GM12872 (cell line): ENCODE results near the gene SIK2.

Experiments used
- TF ChIP-seq, protein P1 (sequence below): IDR thresholded peaks from 3 replicates; pipeline ENCODE4 v1.5.1; 2011; ENCODE audit warnings: low read depth, mild to moderate bottlenecking, low read length, moderate library complexity; ENCODE audit not compliant: insufficient read depth

The SIK2 gene

GRCh38 chr11:111703576-111703975 lies 101.3 kb downstream of the SIK2 start:
- TF ChIP-seq, protein P1, sequence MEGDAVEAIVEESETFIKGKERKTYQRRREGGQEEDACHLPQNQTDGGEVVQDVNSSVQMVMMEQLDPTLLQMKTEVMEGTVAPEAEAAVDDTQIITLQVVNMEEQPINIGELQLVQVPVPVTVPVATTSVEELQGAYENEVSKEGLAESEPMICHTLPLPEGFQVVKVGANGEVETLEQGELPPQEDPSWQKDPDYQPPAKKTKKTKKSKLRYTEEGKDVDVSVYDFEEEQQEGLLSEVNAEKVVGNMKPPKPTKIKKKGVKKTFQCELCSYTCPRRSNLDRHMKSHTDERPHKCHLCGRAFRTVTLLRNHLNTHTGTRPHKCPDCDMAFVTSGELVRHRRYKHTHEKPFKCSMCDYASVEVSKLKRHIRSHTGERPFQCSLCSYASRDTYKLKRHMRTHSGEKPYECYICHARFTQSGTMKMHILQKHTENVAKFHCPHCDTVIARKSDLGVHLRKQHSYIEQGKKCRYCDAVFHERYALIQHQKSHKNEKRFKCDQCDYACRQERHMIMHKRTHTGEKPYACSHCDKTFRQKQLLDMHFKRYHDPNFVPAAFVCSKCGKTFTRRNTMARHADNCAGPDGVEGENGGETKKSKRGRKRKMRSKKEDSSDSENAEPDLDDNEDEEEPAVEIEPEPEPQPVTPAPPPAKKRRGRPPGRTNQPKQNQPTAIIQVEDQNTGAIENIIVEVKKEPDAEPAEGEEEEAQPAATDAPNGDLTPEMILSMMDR: no peak

- TF ChIP-seq, protein P1: no peak
Observed at GRCh38 chr11:111707039-111707690, 104.9 kb downstream of the SIK2 start.

- TF ChIP-seq, protein P1: no peak
Observed at GRCh38 chr11:111707691-111708067, 105.4 kb downstream of the SIK2 start.

- TF ChIP-seq, protein P1: no peak
Observed at GRCh38 chr11:111714522-111714921, 112.3 kb downstream of the SIK2 start.

- TF ChIP-seq, protein P1: no peak
Observed at GRCh38 chr11:111715142-111715816, 113.0 kb downstream of the SIK2 start.

GRCh38 chr11:111718436-111718835 lies 116.2 kb downstream of the SIK2 start:
- TF ChIP-seq, protein P1: no peak

GRCh38 chr11:111718859-111719258 lies 116.6 kb downstream of the SIK2 start:
- TF ChIP-seq, protein P1: no peak
